Colonic mucosa (tissue), 4 donors: Measurements from ENCODE around the gene NR2E3. TPM values are rescaled to one million over a fixed set of nuclear protein-coding genes. Genes with fewer than 3 reads are reported as not detected.

Experiments
- DNase-seq: peaks from one replicate; pipeline ENCODE4 v3.0.0-alpha.2; 2020
- H3K27ac ChIP-seq: fragments of 200-600 bp; one replicate; pipeline ENCODE4 v1.8.0; 2021
- H3K27me3 ChIP-seq: fragments of 200-600 bp; one replicate; pipeline ENCODE4 v1.8.0; 2021
- H3K36me3 ChIP-seq: fragments of 200-600 bp; one replicate; pipeline ENCODE4 v1.8.0; 2021
- H3K4me1 ChIP-seq: fragments of 200-600 bp; one replicate; pipeline ENCODE4 v1.8.0; 2021; ENCODE audit warnings: mild to moderate bottlenecking
- H3K4me3 ChIP-seq: fragments of 200-600 bp; one replicate; pipeline ENCODE4 v1.8.0; 2021
- H3K9ac ChIP-seq, 2 donors: one replicate each; pipeline ENCODE4 v1.7.0; 2013; ENCODE audit warnings: control low read depth in 2 of 2, low read depth in 2 of 2, low read length in 2 of 2
- H3K9me3 ChIP-seq: fragments of 200-600 bp; one replicate; pipeline ENCODE4 v1.8.0; 2021
- CTCF ChIP-seq: fragments of 200-600 bp; IDR thresholded peaks from one replicate; pipeline ENCODE4 v1.8.0; 2022; ENCODE audit warnings: antibody characterized with exemption, mild to moderate bottlenecking
- intact Hi-C: fragments of 100-400 bp; cut with DNase I; formaldehyde crosslinking; loops from one replicate; pipeline ENCODE4 v1.14.1; 2022
- total RNA-seq, 2 donors: library from RNA; stranded (reverse); fragmentation: NEBNext Ultra II Directional in 1 of 2; extraction: Animal tissue kit (Norgen Biotek cat#: 25700) in 1 of 2; gene quantifications; one replicate each; pipeline ENCODE4 v1.2.1, GENCODE V29; 2021
- donor health status: healthy.
- donor health status: DM: no; HTN: no; CAD: no.
- donor health status: DM: no; HTN: no; CAD: no.

Gene NR2E3
- total RNA-seq, 2 donors from 2014 or later, result 0.35 to 0.64 TPM

GRCh38 chr15:71802770-71803169, 7.6 kb upstream of the NR2E3 start:
- intact Hi-C loops, result loop anchor here (5.0 kb wide), 1 partner anchor 355 kb away; no protein-coding TSS in a partner anchor
- Histone ChIP-seq H3K27me3 (no peaks in the 10 kb centered on the region), H3K27ac (no peak overlapping the region), H3K4me3 (no peak overlapping the region), H3K4me1 (no peaks in the 10 kb centered on the region), H3K9ac (no peak overlapping the region), H3K36me3 (no peaks in the 10 kb centered on the region), H3K9me3 (no peaks in the 10 kb centered on the region)
- DNase-seq, result no peak
- TF ChIP-seq CTCF, result peak; percentile 12

- Histone ChIP-seq H3K4me3 (no peak overlapping the region), H3K27ac (no peak overlapping the region), H3K27me3 (no peaks in the 10 kb centered on the region), H3K9me3 (no peaks in the 10 kb centered on the region), H3K36me3 (no peaks in the 10 kb centered on the region), H3K4me1 (no peaks in the 10 kb centered on the region), H3K9ac (no peak overlapping the region)
- no peak for DNase-seq
- no peak for TF ChIP-seq CTCF
- intact Hi-C loops, result loop anchor here (5.0 kb wide), 1 partner anchor 357 kb away; no protein-coding TSS in a partner anchor
Observed at GRCh38 chr15:71804226-71804625, 6.1 kb upstream of the NR2E3 start.

- TF ChIP-seq CTCF, result no peak
- H3K9me3 ChIP-seq, result no peaks in the 10 kb centered on the region
- no peak for DNase-seq
- H3K9ac ChIP-seq, result no peak overlapping the region
- H3K27me3 ChIP-seq, result no peaks in the 10 kb centered on the region
- no peak overlapping the region for H3K27ac ChIP-seq
- intact Hi-C loops, result loop anchor here (5.0 kb wide), 1 partner anchor 358 kb away; no protein-coding TSS in a partner anchor
- no peaks in the 10 kb centered on the region for H3K36me3 ChIP-seq
- no peak overlapping the region for H3K4me3 ChIP-seq
- no peaks in the 10 kb centered on the region for H3K4me1 ChIP-seq
Observed at GRCh38 chr15:71804695-71805470, 5.5 kb upstream of the NR2E3 start.

GRCh38 chr15:71806452-71806931, 3.9 kb upstream of the NR2E3 start:
- H3K9me3 ChIP-seq, result no peaks in the 10 kb centered on the region
- no peak overlapping the region for H3K4me3 ChIP-seq
- no peaks in the 10 kb centered on the region for H3K4me1 ChIP-seq
- intact Hi-C loops, result no loop called here
- DNase-seq, result no peak
- H3K27ac ChIP-seq, result no peak overlapping the region
- no peaks in the 10 kb centered on the region for H3K27me3 ChIP-seq
- no peaks in the 10 kb centered on the region for H3K36me3 ChIP-seq
- H3K9ac ChIP-seq, result no peak overlapping the region
- TF ChIP-seq CTCF, result no peak

- no peak overlapping the region for H3K4me3 ChIP-seq
- H3K9me3 ChIP-seq, result no peaks in the 10 kb centered on the region
- TF ChIP-seq CTCF, result no peak
- no peak for DNase-seq
- H3K36me3 ChIP-seq, result no peaks in the 10 kb centered on the region
- H3K27ac ChIP-seq, result no peak overlapping the region
- H3K27me3 ChIP-seq, result no peaks in the 10 kb centered on the region
- intact Hi-C loops, result no loop called here
- no peak overlapping the region for H3K9ac ChIP-seq
- no peaks in the 10 kb centered on the region for H3K4me1 ChIP-seq
Observed at GRCh38 chr15:71807125-71807629, 3.2 kb upstream of the NR2E3 start.
